HG02798 (cell line): ENCODE results near the gene PP2D1.
"Not testable (repeated sequence)": the region's sequence is repeated elsewhere in the genome, so short reads cannot be mapped to it uniquely, and the experiment has no call there.

ENCODE experiments used
- ATAC-seq: cut with Tn5 transposase; IDR thresholded peaks from one replicate; pipeline ENCODE4 v1.9.1; 2021; ENCODE audit warnings: mild to moderate bottlenecking; ENCODE audit not compliant: unreplicated experiment, poor library complexity

PP2D1 gene, protein sequence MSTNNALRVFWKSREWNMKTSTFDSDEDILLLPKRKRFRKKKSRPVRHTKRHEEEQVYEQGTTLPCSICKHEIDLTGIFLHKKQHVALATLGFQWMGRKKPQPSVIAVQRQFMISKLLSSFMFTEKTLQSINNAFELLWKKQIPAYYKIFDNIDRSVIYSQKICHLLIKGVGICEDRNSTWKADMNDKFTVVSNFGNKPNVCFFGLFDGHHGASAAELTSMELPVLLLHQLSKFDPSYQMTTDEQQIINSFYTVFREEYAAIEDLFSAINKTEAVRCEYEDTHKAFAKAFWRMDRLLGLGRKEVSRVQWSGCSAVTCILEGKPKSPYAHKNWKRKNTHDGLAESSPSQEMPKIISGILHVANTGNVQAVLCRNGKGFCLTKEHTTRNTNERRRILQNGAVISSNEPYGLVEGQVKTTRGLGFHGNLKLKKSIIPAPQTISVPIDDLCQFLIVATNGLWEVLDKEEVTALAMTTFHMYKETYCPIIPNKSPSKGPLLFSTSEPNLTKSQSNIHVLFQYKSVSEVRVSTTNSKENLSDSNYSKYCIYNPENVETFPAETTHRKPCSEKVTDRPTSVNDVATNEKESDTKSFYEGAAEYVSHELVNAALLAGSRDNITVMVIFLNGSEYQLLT

DNA sequence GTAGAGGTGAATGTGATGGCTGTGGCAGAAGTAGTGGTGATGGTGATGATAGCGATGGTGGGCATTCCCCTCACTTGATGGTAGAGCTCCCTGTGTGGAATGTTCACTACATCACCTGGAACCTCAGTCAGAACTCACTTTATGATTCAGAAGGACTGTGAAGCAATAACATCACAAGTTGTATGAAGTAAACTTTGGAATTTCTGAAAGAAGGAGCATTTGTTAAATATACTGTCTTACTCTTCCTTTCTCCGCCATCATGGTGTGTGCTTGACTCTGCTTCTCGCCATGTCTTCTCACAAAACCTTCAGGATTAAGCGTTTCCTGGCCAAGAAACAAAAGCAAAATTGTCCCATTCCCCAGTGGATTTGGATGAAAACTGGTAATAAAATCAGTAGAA lies at the start of gene PP2D1:
PP2D1 (minus strand) TSS at position 101 of the 400 bp plus-strand sequence. CDS start 192 bp downstream, outside the sequence.
- no peak for ATAC-seq

DNA sequence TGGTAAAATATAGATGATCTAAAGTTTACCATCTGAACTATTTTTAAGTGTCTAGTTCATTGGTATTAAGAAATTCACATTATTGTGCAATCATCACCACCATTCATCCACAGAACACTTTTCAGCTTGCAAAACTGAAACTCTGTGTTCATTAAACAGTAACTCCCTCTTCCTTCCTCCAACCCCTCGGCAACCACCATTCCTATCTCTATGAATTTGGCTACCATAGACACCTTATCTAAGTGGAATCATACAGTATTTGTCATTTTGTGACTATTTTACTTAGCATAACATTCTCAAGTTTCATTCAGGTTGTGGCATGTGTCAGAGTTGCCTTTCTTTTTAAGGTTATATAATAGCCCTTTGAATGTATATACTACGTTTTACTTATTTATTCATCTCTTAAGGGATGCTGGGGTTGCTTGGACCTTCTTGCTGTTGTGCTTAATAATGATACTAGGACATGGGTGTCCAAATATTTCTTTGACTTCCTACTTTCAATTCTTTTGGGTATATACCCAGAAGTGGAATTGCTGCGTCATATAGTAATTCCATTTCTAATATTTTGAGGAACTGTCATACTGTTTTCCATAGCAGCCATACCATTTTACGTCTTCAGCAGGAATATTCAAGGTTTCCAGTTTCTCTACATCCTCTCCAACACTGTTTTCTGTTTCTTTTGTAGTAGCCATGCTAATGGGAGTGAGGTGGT lies 49.1 kb upstream of the PP2D1 start:
- ATAC-seq = peak; percentile 48

DNA sequence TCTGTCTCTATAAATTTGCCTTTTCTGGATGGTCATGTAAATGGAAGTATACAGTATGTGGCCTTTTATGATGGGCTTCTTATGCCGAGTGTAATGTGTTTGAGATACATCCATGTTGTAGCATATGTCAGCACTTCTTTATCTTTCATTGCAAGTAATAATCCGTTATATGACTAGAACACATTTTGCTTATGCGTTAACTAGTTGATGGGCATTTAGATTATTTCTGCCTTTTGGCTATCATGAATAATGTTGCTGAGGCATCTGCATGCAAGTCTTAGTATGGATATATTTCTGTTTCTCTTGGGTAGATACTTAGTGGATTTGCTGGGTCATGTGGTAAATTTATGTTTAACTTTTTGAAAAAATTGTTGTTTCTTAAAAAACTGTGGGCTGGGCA lies 47.9 kb upstream of the PP2D1 start:
- no peak for ATAC-seq

DNA sequence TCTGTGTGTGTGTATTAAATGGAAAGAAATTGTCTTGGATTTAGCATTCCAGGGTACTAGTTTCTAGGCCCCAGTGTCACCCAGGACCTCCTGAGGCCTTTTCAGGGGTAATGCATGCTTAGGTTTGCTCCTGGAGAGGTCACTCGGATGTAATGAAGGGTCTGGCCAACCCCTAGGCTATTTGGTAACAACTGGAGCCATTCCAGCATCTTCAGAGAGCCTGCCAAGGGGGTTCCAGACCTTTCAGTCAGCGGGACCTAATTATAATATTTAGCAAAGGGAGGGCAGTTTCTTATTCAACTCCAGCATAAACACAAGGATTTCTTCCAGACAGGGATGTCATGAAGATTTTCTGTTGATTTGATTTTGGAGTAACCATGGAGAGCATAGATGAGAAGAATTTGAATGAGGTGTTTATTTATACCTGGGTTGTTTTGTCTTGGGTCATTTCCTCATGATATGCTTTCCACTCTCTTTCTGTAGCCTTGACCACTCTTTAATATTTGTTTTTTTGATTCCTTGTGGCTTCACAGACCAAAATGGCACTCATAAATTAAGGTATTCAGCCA lies 45.6 kb upstream of the PP2D1 start:
- no peak for ATAC-seq

DNA sequence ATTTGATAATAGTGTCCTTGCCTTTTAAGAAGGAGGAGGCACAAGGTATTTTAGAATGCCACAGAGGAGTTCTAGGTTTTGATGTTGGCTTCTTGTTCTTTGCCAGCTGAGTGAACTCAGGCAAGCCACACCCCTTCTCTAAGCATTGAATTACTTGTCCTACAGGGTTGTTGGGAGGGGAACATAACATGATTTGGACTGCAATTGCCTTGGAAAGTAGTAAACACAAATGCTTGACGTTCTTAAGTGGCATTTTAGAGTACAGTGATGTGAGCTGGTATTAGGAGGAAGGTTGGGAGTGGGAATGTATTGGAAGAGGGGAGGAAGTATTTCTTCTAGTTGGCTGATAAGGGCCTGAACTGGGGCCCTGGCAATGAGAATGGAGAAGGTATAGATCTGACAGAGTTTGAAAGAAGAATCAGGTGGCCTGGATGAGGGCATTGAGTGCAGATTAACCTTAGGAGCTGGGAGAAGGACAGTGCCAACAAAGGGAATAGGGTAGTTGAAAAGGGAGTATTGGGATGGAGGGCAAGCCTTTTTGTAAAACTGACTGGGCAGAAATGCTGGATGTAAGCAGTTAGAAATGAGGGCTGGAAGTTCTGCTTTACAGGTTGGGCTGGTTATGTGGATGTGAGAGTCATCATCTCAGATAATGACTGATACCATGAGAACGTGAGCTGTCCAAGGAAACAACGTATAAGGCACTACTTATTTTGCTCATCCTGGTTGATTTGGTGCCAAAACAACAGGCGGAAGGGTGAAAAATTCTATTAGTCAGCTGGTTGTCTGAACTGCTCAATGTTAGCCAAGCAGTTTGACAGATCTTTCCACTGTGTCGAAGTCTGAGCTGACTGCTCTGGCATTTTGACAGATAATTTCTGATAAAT lies 44.9 kb upstream of the PP2D1 start:
- ATAC-seq = peak; percentile 30

DNA sequence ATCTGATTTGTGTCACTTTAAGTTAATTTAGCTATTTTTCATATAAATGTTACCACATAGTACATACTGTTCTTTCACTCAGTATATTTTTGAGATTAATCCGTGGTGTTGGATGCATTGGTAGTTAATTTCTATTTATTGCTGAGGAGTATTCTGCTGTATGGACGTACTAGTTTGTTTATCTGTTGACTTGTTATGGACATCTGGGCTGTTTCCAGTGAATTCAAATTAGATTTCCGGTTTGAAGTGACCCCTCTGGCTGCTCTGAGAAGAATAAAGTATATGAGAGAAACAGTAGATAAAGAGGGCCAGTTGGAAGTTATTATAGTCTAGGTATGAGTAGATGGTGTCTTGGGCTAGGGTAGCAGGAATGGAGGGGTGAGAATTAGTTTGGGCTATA lies 43.8 kb upstream of the PP2D1 start:
- no peak for ATAC-seq

DNA sequence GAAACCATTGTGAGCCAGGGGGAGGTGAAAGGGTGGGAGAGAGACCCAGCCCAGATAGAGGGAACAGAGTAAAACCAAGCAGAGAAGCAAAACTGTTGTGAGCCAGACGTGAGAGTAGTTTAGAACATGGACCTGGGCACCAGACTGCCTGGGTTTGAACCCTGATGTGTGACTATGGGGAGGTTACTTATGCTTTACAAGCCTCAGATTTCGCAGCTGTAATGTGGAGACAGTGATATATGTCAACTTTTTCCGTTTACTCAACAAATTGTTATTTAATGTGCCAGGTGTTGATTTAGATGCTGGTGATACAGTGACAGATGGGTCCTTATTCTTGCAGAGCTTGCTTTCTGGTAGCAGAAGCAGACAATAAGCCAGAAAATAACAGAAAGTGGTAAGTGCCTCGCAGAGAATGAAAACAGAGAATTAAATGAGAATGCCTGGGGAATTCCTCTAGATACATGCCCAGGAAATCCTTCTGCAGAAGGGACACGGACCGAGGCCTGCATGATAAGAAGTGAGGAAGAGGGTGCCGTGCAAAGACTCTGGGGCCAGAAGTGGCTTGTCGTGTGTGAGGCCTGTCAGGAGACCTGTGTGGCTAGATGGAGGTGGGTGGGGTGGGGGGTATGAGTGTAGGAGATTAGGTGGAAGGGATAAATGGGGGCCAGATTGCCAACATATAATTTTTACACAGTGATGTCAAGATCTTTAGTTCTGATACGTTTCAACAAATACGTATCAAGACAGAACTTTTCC lies 43.1 kb upstream of the PP2D1 start:
- ATAC-seq = peak; percentile 11

DNA sequence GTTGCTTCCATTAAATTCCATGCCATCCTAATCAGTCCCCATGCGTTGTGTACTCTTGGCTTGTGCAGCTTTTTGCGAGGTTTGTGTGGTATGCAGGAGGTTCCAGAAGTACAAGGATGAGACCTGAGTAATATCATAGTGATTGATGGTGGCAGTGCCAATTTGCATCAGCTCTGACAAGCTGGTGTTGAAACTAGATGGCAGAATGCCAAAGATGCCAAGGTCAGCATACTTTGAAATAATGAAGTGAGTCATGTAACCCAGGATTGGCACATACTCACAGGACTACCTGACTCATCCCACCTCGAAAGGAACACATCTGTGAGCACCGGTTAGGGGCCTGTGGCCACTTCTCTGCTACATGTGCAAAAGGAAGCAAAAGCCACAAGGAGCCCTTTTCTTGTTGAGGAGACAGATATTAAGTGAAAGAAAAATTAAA lies 42.5 kb upstream of the PP2D1 start:
- ATAC-seq = peak; percentile 76

DNA sequence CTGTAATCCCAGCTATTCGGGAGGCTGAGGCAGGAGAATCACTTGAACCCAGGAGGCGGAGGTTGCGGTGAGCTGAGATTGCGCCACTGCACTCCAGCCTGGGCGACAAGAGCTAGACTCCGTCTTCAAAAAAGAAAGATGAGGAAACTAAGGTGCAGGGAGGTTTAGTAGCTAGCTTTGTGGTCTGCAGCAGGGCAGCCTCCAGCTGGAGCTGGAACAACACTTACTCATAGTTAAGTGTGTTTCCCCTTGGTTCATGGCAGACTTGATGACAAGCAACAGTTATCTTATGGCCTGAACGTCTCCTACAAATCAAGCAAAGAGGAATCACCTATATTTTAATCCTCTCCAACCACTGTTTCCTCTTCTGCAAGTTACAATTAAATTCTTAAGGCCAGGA lies 40.8 kb upstream of the PP2D1 start:
- ATAC-seq = no peak

DNA sequence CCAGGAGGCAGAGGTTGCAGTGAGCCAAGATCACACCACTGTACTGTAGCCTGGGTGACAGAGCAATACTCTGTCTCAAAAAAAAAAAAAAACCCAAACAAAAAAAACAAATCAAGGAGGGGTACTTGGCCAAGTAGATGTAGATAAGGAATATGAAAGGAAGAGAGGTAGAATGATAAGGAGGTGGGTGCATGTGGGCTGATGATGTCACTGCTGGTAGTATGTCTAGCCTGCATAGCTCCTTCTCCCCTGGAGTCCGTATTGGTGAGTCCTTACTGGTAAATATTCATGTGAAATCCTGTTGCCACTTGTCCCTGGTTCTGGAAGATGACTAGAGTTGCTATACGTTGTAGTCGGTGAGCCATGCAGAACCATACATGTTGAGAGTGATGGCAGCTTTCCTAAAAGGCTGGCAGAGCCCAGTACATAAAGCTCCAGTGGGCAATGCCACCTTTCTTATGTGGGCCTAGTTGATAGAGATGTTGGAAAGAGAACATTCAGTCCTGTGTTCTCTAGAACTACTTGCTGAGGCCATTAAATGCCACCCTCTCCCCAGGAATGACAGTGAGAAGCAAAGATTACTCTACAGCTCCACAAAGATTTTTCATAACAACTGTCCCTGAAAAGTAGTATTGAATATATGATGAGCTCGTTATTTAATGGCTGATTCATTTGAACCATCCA lies 39.2 kb upstream of the PP2D1 start:
- ATAC-seq = no peak

DNA sequence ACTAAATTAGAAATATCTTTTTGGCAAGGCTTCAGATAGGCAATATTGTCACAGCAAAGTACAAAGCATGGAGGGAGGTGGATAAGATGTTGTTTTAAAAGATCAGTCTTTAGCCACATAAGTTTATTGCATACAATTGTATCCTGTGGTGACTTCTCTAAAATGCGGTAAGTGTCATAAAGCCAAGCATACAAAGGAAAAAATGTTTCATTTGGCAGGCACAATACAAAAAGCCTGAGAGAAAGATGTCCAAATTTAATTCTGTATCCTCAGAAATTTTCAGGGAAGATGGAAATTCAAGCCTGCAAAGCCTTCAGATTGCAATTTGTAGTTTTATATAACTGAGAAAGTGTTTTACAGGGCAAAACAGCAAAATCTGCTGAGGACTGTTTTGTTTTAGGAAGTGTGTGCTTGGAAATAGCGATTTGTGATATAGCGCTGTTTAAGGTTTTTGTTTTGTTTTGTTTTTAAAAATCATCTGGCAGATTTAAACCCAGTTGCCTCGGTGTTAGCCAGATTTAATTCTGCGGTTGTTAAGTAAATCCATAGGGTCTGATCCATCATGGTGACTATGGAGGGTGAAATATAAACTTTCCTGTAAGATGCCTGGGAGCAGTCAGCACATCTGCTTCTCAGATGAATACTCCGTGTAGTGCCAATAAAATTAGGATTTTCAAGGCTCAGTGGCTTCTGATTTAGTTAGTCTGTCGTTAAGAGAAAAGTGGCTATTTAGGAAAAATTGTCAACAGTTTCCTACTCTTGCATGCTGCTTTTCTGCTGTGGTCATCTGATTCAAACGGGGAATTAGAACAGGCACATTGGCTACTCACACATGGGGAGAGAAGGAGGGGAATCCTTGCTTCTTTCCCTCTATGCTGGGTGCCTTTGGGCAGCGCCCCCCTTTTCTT lies 36.2 kb upstream of the PP2D1 start:
- ATAC-seq = peak; percentile 23

DNA sequence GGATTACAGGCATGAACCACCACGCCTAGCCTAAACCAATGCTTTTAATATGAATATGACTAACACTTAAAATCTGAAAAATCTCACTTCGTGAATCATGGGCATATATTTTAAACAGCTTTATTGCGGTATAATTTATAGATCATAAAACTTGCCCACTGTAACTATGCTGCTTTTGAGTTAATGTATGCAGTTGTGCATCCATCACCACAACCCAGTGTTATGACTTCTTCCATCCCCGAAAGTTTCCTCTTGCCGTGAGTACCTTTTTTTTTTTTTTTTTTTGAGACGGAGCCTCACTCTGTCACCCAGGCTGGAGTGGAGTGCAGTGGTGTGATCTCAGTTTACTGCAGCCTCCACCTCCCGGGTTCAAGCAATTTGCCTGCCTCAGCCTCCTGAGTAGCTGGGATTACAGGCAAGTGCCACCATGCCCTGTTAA lies 35.3 kb upstream of the PP2D1 start:
- no peak for ATAC-seq

DNA sequence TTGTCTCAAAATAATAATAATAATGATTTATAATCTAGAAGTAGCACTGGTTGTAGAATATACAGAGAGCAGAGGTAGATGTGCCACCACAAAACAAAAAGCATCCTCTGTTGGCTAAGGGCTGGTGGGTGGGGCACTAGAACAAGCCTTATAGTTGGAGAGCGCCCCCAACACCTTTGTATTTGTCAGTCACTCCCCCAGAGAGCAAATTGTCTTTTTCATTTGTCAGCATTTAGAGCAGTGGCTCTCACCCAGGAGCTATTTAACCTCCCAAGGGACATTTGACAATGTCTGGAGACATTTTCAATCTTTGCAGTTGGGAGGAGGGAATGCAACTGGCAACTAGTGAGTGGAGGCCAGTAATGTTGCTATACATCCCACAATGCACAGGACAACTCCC lies 34.5 kb upstream of the PP2D1 start:
- ATAC-seq = no peak

DNA sequence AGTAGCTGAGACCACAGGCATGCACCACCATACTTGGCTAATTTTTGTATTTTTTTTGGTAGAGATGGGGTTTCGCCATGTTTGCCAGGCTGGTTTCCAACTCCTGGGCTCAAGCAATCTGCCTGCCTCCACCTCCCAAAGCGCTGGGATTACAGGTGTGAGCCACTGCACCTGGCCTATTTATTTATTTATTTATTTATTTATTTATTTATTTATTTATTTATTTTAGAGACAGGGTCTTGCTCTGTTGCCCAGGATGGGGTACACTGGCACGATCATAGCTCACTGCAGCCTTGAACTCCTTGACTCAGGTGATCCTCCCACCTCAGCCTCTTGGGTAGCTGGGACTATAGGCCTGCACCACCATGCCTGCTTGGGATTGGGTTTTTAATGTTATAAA lies 33.1 kb upstream of the PP2D1 start:
- ATAC-seq = not testable (repeated sequence)

DNA sequence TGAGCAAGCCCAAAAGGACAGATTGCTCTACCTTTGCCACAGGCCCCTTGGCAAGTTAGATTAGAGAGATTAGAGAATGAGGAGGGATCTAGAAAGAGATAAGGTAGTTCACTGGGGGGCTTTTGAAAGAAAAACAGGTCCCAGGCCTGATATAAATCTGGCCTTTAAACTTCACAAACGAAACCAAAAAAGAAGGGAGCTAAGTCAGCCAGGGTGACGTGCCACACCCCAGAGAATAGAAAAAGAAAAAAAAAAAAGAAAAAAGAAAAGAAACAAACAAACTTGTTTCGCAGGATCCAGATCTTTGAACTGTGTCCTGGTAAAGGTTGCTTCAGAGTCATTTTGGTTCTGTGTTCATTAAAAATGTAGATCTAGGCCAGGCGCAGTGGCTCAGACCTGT lies 31.8 kb upstream of the PP2D1 start:
- ATAC-seq = no peak

DNA sequence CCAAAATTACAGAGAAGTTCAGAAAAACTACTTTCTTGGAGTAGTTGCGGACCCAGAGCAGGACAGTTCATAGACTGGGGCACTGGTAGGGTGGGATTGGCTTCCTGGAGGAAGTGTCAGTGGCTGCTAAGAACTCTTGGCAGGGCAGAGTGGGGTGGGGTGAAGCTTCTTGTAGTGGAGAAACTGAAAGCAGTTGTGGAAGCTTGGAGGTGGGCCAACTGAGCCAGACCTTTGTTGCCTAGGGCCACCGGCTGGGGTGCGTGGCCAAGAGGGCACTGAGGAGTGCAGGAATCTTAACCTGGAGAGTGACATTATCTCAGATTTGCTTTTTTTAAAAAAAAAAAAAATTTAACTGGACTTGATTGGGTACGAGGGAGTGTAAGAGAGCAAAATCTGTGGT lies 31.3 kb upstream of the PP2D1 start:
- ATAC-seq = peak; percentile 24

DNA sequence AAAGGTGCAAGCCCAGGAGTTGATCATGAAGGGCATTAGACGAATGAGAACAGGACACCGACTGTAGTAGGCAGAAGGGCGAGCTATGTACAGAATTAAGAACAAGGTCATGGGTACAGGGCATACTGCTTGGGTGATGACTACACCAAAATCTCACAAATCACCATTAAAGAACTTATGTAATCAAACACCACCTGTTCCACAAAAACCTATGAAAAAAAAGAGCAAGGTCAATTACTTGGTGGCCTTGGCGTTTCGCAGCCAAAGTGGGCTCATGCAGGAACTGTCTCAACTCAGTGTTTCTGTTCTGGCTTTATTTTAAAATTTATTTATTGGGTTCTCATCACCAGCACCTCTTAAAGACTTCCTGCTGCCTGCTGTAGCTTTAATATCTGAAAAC lies 30.3 kb upstream of the PP2D1 start:
- ATAC-seq = no peak
